Stomach (tissue), 4 donors: ENCODE measurements around the gene PARD3.

ENCODE experiments used
- CTCF ChIP-seq, 7 experiments: fragments of 450-650 bp in 4 of 7; fragments of 200-600 bp in 3 of 7; sonication (generic) in 3 of 7; IDR thresholded peaks; one replicate each; pipeline ENCODE4 v1.5.1; 2016 to 2019; ENCODE audit warnings: antibody characterized with exemption in 7 of 7, control low read depth in 2 of 7, mild to moderate bottlenecking in 1 of 7
- EP300 ChIP-seq: sonication (generic); formaldehyde crosslinking; IDR thresholded peaks from one replicate; pipeline ENCODE4 v1.6.1; 2017; ENCODE audit warnings: antibody characterized with exemption

- no peak for TF ChIP-seq CTCF (IDR thresholded peaks at IDR 0.05)
- no peak for TF ChIP-seq EP300
Measured at GRCh38 chr10:34538281-34538829, 276.7 kb downstream of the PARD3 start.
